VCaP (cell line): Measurements from ENCODE around the gene ARMC2.
"Not testable (repeated sequence)": the region's sequence is repeated elsewhere in the genome, so short reads cannot be mapped to it uniquely, and the experiment has no call there.

Experiments
- H3K27ac ChIP-seq: fragments of 450-650 bp; 2 replicates; pipeline ENCODE4 v1.5.1; 2017
- TF ChIP-seq, protein P1 (sequence below): fragments of 450-650 bp; conservative IDR thresholded peaks from 2 replicates; pipeline ENCODE4 v1.5.1; 2017; ENCODE audit warnings: mild to moderate bottlenecking, moderate library complexity

ARMC2 gene

GRCh38 chr6:108968325-108969316 lies 120.4 kb downstream of the ARMC2 start:
- TF ChIP-seq, protein P1, sequence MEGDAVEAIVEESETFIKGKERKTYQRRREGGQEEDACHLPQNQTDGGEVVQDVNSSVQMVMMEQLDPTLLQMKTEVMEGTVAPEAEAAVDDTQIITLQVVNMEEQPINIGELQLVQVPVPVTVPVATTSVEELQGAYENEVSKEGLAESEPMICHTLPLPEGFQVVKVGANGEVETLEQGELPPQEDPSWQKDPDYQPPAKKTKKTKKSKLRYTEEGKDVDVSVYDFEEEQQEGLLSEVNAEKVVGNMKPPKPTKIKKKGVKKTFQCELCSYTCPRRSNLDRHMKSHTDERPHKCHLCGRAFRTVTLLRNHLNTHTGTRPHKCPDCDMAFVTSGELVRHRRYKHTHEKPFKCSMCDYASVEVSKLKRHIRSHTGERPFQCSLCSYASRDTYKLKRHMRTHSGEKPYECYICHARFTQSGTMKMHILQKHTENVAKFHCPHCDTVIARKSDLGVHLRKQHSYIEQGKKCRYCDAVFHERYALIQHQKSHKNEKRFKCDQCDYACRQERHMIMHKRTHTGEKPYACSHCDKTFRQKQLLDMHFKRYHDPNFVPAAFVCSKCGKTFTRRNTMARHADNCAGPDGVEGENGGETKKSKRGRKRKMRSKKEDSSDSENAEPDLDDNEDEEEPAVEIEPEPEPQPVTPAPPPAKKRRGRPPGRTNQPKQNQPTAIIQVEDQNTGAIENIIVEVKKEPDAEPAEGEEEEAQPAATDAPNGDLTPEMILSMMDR: no peak
- no peak overlapping the region for H3K27ac ChIP-seq

DNA sequence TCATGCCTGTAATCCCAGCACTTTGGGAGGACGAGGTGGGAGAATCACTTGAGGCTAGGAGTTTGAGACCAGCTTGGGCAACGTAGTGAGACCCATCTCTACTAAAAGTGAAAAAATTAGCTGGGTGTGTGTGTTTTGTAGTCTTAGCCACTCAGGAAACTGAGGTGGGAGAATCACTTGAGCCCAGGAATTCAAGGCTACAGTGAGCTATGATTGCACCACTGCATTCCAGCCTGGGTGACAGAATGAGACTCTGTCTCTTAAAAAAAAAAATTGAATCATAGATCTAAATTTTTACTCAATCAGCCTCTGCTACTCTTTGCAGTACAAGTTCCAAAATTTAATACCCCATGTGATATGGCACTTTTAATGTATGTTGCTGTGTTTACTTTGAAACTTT lies 121.6 kb downstream of the ARMC2 start:
- H3K27ac ChIP-seq: no peak overlapping the region
- TF ChIP-seq, protein P1: no peak

DNA sequence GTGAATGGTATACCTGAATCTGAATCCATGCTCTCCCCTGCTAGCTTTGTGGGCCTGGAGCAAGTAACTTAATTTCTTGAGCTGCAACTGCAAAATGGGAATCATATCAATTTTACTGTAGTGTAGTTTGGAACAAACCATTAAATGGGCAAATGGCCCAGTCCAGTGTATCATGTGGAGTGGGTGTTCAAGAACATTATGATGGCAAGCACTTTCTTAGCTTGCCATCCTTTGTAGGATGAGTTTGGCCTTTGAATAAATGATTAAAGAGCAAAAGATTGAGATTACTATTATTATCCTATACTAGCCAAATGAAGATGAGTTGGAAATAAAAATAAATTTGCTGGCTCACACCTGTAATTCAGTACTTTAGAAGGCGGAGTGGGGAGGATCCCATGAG lies 126.0 kb downstream of the ARMC2 start:
- H3K27ac ChIP-seq: no peak overlapping the region
- TF ChIP-seq, protein P1: no peak

DNA sequence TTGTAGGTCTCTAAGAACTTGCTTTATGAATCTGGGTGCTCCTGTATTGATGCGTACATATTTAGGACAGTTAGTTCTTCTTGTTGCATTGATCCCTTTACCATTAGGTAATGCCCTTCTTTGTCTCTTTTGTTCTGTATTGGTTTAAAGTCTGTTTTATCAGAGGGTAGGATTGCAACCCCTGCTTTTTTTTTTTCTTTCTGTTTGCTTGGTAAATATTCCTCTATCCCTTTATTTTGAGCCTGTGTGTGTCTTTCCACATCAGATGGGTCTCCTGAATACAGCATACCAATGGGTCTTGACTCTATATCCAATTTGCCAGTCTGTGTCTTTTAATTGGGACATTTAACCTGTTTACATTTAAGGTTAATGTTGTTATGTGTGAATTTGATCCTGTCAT lies 130.4 kb downstream of the ARMC2 start:
- not testable (repeated sequence) for H3K27ac ChIP-seq

GRCh38 chr6:108982154-108983113 lies 134.2 kb downstream of the ARMC2 start:
- TF ChIP-seq, protein P1: no peak
- no peak overlapping the region for H3K27ac ChIP-seq

DNA sequence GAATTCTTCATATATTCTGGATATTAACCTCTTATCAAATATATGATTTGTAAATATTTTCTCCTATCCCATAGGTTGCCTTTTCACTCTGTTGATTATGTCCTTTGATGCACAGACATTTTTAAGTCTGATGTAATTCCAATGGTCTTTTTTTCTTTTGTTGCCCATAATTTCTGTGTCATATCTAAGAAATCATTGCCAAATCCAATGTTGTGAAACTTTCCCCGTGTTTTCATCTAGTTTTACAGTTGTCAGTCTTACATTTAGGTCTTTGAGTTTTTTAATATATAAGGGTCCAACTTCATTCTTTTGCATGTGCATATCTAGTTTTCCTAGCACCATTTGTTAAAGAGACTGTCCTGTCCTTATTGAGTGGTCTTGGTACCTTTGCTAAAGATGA lies 134.9 kb downstream of the ARMC2 start:
- TF ChIP-seq, protein P1: no peak
- no peak overlapping the region for H3K27ac ChIP-seq

DNA sequence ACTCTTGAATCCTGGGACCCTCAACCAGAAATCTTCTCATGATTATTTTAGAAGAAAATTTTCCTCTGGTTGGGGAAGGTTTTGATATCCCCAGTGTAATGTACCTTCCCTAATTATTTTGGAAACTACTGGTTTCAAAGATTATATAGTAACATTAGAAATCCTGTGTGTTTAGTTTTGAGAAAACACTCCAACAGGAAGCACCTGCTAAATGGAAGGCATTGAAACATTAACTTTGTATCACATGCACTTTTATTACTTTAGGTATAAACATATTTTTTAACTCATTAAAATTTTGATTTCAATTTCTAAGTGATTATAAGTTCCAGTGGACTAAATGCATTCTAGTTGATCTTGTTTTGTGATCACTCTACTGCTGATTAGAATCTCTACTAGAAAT lies 137.1 kb downstream of the ARMC2 start:
- TF ChIP-seq, protein P1: no peak

More for the DNA sequence above, 137.1 kb downstream of the ARMC2 start:
- H3K27ac ChIP-seq: no peak overlapping the region
